Tibial nerve (tissue), 4 donors: Measurements from ENCODE around the gene CLECL1.
"Not testable (repeated sequence)": the region's sequence is repeated elsewhere in the genome, so short reads cannot be mapped to it uniquely, and the experiment has no call there.

Experiments used
- CTCF ChIP-seq, 5 experiments: fragments of 200-600 bp in 3 of 5; fragments of 450-650 bp in 2 of 5; sonication (generic) in 3 of 5; IDR thresholded peaks; one replicate each; pipeline ENCODE4 v1.5.1; 2016 to 2019; ENCODE audit warnings: antibody characterized with exemption in 5 of 5, mild to moderate bottlenecking in 3 of 5, moderate library complexity in 2 of 5
- EP300 ChIP-seq, 2 donors: sonication (generic); formaldehyde crosslinking; IDR thresholded peaks; one replicate each; pipeline ENCODE4 v1.6.1; 2017; ENCODE audit warnings: antibody characterized with exemption in 2 of 2, mild to moderate bottlenecking in 1 of 2
- POLR2A ChIP-seq, 2 donors: fragments of 450-650 bp; IDR thresholded peaks; one replicate each; pipeline ENCODE4 v1.6.1; 2017; ENCODE audit warnings: antibody characterized with exemption in 2 of 2, mild to moderate bottlenecking in 2 of 2, moderate library complexity in 2 of 2

- TF ChIP-seq POLR2A, CTCF, EP300 (IDR thresholded peaks at IDR 0.05): not testable (repeated sequence)
Observed at GRCh38 chr12:9695150-9695549, 37.7 kb downstream of the CLECL1 start.
